T-cell (primary cell): ENCODE data around the gene CD3G. TPM values are rescaled to one million over a fixed set of nuclear protein-coding genes. Genes with fewer than 3 reads are reported as not detected.
A peak's percentile ranks its signal among the peaks of the same experiment; 100 is the strongest.

Experiments
- ATAC-seq, 4 experiments: fragments of 200-7000 bp in 3 of 4; fragments of 150-1000 bp in 1 of 4; cut with Tn5 transposase; replicated peaks in 1 of 4; 1 replicate in 3 of 4; 2 replicates in 1 of 4; pipeline ENCODE4 v1.10.0; 2021; ENCODE audit warnings: moderate library complexity in 3 of 4, mild to moderate bottlenecking in 2 of 4, moderate number of reproducible peaks in 1 of 4
- CTCF ChIA-PET, 2 donors: fragments of 300-600 bp; sonication (Branson Sonifier 250); formaldehyde crosslinking; loops; one replicate each; lab custom pipeline; 2022; ENCODE audit warnings: antibody characterized with exemption in 2 of 2; lab: Charles Lee
- POLR2A ChIA-PET, 2 donors: fragments of 300-600 bp; sonication (Branson Sonifier 250); formaldehyde crosslinking; loops; one replicate each; lab custom pipeline; 2022; ENCODE audit warnings: antibody characterized with exemption in 2 of 2; lab: Charles Lee
- DNase-seq, 35 experiments: peaks; one replicate each; pipeline versions ENCODE4 v3.0.0 to v3.0.0-alpha.2; 2013 to 2023
- H3K27ac ChIP-seq: one replicate; pipeline ENCODE4 v1.5.1; 2013; ENCODE audit warnings: low read length
- H3K27me3 ChIP-seq, 2 experiments: replicated peaks in 1 of 2; 1 replicate in 1 of 2; 2 replicates in 1 of 2; pipeline versions ENCODE4 v1.6.1 to v1.7.0; 2013; ENCODE audit warnings: low read length in 1 of 2, mixed read lengths in 1 of 2; ENCODE audit not compliant: control insufficient read depth in 2 of 2, insufficient read depth in 2 of 2; ENCODE audit errors: extremely low read depth in 1 of 2
- H3K36me3 ChIP-seq, 2 donors: 1 replicate in 1 of 2; 2 replicates in 1 of 2; pipeline versions ENCODE4 v1.6.1 to v1.7.0; 2013; ENCODE audit warnings: low read length in 1 of 2; ENCODE audit not compliant: control insufficient read depth in 2 of 2, insufficient read depth in 1 of 2; ENCODE audit errors: extremely low read depth in 1 of 2
- H3K4me1 ChIP-seq, 2 experiments: 1 replicate in 1 of 2; 2 replicates in 1 of 2; pipeline versions ENCODE4 v1.6.1 to v1.7.0; 2013; ENCODE audit warnings: low read length in 2 of 2, mixed read lengths in 1 of 2; ENCODE audit not compliant: insufficient read depth in 2 of 2, control insufficient read depth in 1 of 2; ENCODE audit errors: extremely low read depth in 1 of 2
- H3K4me3 ChIP-seq, 2 donors: 1 replicate in 1 of 2; 2 replicates in 1 of 2; pipeline versions ENCODE4 v1.5.1 to v1.7.0; 2013; ENCODE audit warnings: mild to moderate bottlenecking in 2 of 2, low read length in 1 of 2, moderate library complexity in 1 of 2; ENCODE audit not compliant: control insufficient read depth in 1 of 2; ENCODE audit errors: extremely low read depth in 1 of 2
- H3K9me3 ChIP-seq: 2 replicates; pipeline ENCODE4 v1.7.0; 2013
- H3K27ac Mint-ChIP-seq, 2 donors: one replicate each; pipeline ENCODE4 v1.8.0; 2020 to 2021; ENCODE audit warnings: mild to moderate bottlenecking in 2 of 2, mixed read lengths in 2 of 2
- H3K27me3 Mint-ChIP-seq, 2 donors: one replicate each; pipeline ENCODE4 v1.8.0; 2021 to 2022; ENCODE audit warnings: mixed read lengths in 2 of 2
- H3K36me3 Mint-ChIP-seq: one replicate; pipeline ENCODE4 v1.8.0; 2021; ENCODE audit warnings: mixed read lengths
- H3K4me1 Mint-ChIP-seq, 3 donors: one replicate each; pipeline ENCODE4 v1.8.0; 2020 to 2022; ENCODE audit warnings: mixed read lengths in 3 of 3, mild to moderate bottlenecking in 1 of 3
- H3K4me3 Mint-ChIP-seq, 3 donors: one replicate each; pipeline ENCODE4 v1.8.0; 2020 to 2022; ENCODE audit warnings: mild to moderate bottlenecking in 3 of 3, mixed read lengths in 3 of 3, moderate library complexity in 3 of 3
- H3K9me3 Mint-ChIP-seq, 3 donors: one replicate each; pipeline ENCODE4 v1.8.0; 2020 to 2022; ENCODE audit warnings: mixed read lengths in 3 of 3
- WGBS: methylation state at CpG from one replicate; pipeline ENCODE4 v1.1.5; 2013; ENCODE audit warnings: missing lambda C conversion rate; ENCODE audit not compliant: insufficient coverage; 5-methylcytosine and 5-hydroxymethylcytosine counted together
- total RNA-seq, 35 experiments: library from RNA in 6 of 35; stranded (reverse) in 6 of 35; fragments of 120-200 nt in 1 of 35; gene quantifications; one replicate each; pipeline versions ENCODE4 v1.2.1 to v1.2.4 and lab custom pipeline; 2013 to 2026

Gene CD3G
- total RNA-seq, 5 donors from 2014 or later (not counting 1 experiment from before 2014, with no cell fraction given) = 170 to 215 (median 189) TPM

- POLR2A ChIA-PET = no interaction called here
- DNase-seq = no peak
- Mint-ChIP-seq H3K9me3 (no peaks in the 10 kb centered on the region), H3K27me3 (no peaks in the 10 kb centered on the region), H3K4me3 (no peak overlapping the region), H3K36me3 (peaks cover 56% of the 10 kb centered on the region), H3K4me1 (no peaks in the 10 kb centered on the region), H3K27ac (peak overlapping the region in 1 of 2 donors; percentile 28)
- Histone ChIP-seq H3K4me1 (no peaks in the 10 kb centered on the region), H3K27ac (no peak overlapping the region), H3K4me3 (no peak overlapping the region), H3K27me3 (no peaks in the 10 kb centered on the region), H3K36me3 (peaks cover 13 to 94% of the 10 kb centered on the region in 2 donors), H3K9me3 (no peaks in the 10 kb centered on the region)
- CTCF ChIA-PET = interaction anchor here (0.6 to 1.4 kb wide), 3 partner anchors 19 to 263 kb away, joined by 3 to 6 read pairs (median 3); no protein-coding TSS in a partner anchor
- no peak for ATAC-seq
Observed at GRCh38 chr11:118380571-118380970, 36.4 kb downstream of the CD3G start.

- H3K4me3 Mint-ChIP-seq = no peak overlapping the region
- no peaks in the 10 kb centered on the region for H3K9me3 ChIP-seq
- no peaks in the 10 kb centered on the region for H3K9me3 Mint-ChIP-seq
- no peaks in the 10 kb centered on the region for H3K27me3 ChIP-seq
- WGBS = 100% methylated on average over 3 of the region's 3 CpGs
- H3K4me1 ChIP-seq = no peaks in the 10 kb centered on the region
- no peak overlapping the region for H3K27ac Mint-ChIP-seq
- CTCF ChIA-PET = interaction anchor here (0.6 to 0.7 kb wide), 2 partner anchors 38 to 1079 kb away, joined by 3 to 5 read pairs; no protein-coding TSS in a partner anchor
- no peaks in the 10 kb centered on the region for H3K4me1 Mint-ChIP-seq
- no peaks in the 10 kb centered on the region for H3K27me3 Mint-ChIP-seq
- peaks cover 63% of the 10 kb centered on the region for H3K36me3 Mint-ChIP-seq
- no peak for DNase-seq
- peaks cover 8 to 99% of the 10 kb centered on the region in 2 donors for H3K36me3 ChIP-seq
- no peak overlapping the region for H3K4me3 ChIP-seq
- POLR2A ChIA-PET = interaction anchor here in 1 of 2 donors (0.5 to 0.6 kb wide), 3 partner anchors 8 to 142 kb away, joined by 3 to 5 read pairs (median 4); no protein-coding TSS in a partner anchor
- no peak overlapping the region for H3K27ac ChIP-seq
- no peak for ATAC-seq
Observed at GRCh38 chr11:118382954-118383353, 38.8 kb downstream of the CD3G start.

GRCh38 chr11:118383657-118384056 lies 39.5 kb downstream of the CD3G start:
- Histone ChIP-seq H3K4me1 (no peaks in the 10 kb centered on the region), H3K36me3 (peaks cover 8 to 99% of the 10 kb centered on the region in 2 donors), H3K4me3 (no peak overlapping the region), H3K9me3 (no peaks in the 10 kb centered on the region), H3K27me3 (no peaks in the 10 kb centered on the region), H3K27ac (no peak overlapping the region)
- Mint-ChIP-seq H3K27ac (no peak overlapping the region), H3K4me1 (no peaks in the 10 kb centered on the region), H3K4me3 (no peak overlapping the region), H3K36me3 (peaks cover 59% of the 10 kb centered on the region), H3K9me3 (no peaks in the 10 kb centered on the region), H3K27me3 (no peaks in the 10 kb centered on the region)
- CTCF ChIA-PET = interaction anchor here in 1 of 2 donors (0.6 kb wide), 1 partner anchor 1080 kb away, joined by 5 read pairs; no protein-coding TSS in a partner anchor
- no peak for DNase-seq
- POLR2A ChIA-PET = no interaction called here
- no peak for ATAC-seq
- WGBS = no CpG with 5 or more reads among the region's 3 CpGs

- WGBS = no CpG with 5 or more reads among the region's 6 CpGs
Observed at GRCh38 chr11:118396097-118396501, 52.0 kb downstream of the CD3G start.

GRCh38 chr11:118397448-118397847 lies 53.3 kb downstream of the CD3G start:
- Histone ChIP-seq H3K9me3 (no peaks in the 10 kb centered on the region), H3K4me3 (no peak overlapping the region), H3K27me3 (no peaks in the 10 kb centered on the region), H3K4me1 (peaks cover 21 to 26% of the 10 kb centered on the region in 2 experiments), H3K27ac (peak overlapping the region; percentile 96), H3K36me3 (peaks cover 5 to 44% of the 10 kb centered on the region in 2 donors)
- H3K27ac Mint-ChIP-seq = peak overlapping the region; percentile 93 to 100
- no peaks in the 10 kb centered on the region for H3K27me3 Mint-ChIP-seq
- DNase-seq (no peak), ATAC-seq (no peak)
- ChIA-PET POLR2A (interaction anchor here (0.6 to 2.4 kb wide), 6 partner anchors 15 to 38 kb away, joined by 3 to 17 read pairs (median 4); partner anchors contain the start of gene KMT2A (in 1 of the 2)), CTCF (interaction anchor here (0.6 to 1.9 kb wide), 3 partner anchors 51 to 112 kb away, joined by 4 to 10 read pairs (median 8); no protein-coding TSS in a partner anchor)
- H3K9me3 Mint-ChIP-seq = no peaks in the 10 kb centered on the region
- H3K4me3 Mint-ChIP-seq = no peak overlapping the region
- peaks cover 20% of the 10 kb centered on the region for H3K36me3 Mint-ChIP-seq
- peaks cover 32 to 58% (median 51%) of the 10 kb centered on the region in 3 donors for H3K4me1 Mint-ChIP-seq

More at GRCh38 chr11:118396097-118396501, 52.0 kb downstream of the CD3G start:
- peak overlapping the region; percentile 21 to 39 (median 35) for H3K4me3 Mint-ChIP-seq
- H3K4me3 ChIP-seq = no peak overlapping the region
- H3K27me3 ChIP-seq = no peaks in the 10 kb centered on the region
- H3K27ac Mint-ChIP-seq = peak overlapping the region; percentile 92 to 93
- H3K9me3 Mint-ChIP-seq = no peaks in the 10 kb centered on the region
- H3K9me3 ChIP-seq = no peaks in the 10 kb centered on the region
- peaks cover 6 to 51% of the 10 kb centered on the region in 2 donors for H3K36me3 ChIP-seq
- no peaks in the 10 kb centered on the region for H3K27me3 Mint-ChIP-seq
- peak overlapping the region; percentile 96 for H3K27ac ChIP-seq
- DNase-seq (peak in 2 of 35 experiments; percentile 11 to 40), ATAC-seq (peak in 1 of 4 experiments; percentile 9)
- peaks cover 27 to 45% (median 39%) of the 10 kb centered on the region in 3 donors for H3K4me1 Mint-ChIP-seq
- H3K36me3 Mint-ChIP-seq = peaks cover 24% of the 10 kb centered on the region
- CTCF ChIA-PET = interaction anchor here (0.6 to 1.2 kb wide), 4 partner anchors 39 to 89 kb away, joined by 3 to 4 read pairs (median 3); no protein-coding TSS in a partner anchor
- POLR2A ChIA-PET = interaction anchor here in 1 of 2 donors (0.6 to 0.7 kb wide), 2 partner anchors 14 to 203 kb away, joined by 5 to 8 read pairs; no protein-coding TSS in a partner anchor
- peaks cover 14 to 21% of the 10 kb centered on the region in 2 experiments for H3K4me1 ChIP-seq

- CTCF ChIA-PET = interaction anchor here in 1 of 2 donors (0.6 to 1.9 kb wide), 3 partner anchors 37 to 213 kb away, joined by 4 to 8 read pairs (median 7); partner anchors contain the start of gene KMT2A
- peaks cover 40 to 69% (median 62%) of the 10 kb centered on the region in 3 donors for H3K4me1 Mint-ChIP-seq
Observed at GRCh38 chr11:118398791-118399559, 54.8 kb downstream of the CD3G start.

More at GRCh38 chr11:118398791-118399559, 54.8 kb downstream of the CD3G start:
- ATAC-seq = peak; percentile 69 to 90 (median 73)
- peaks cover 3 to 29% of the 10 kb centered on the region in 2 donors for H3K36me3 ChIP-seq
- H3K27me3 ChIP-seq = no peaks in the 10 kb centered on the region
- no peaks in the 10 kb centered on the region for H3K9me3 Mint-ChIP-seq
- H3K27me3 Mint-ChIP-seq = no peaks in the 10 kb centered on the region
- peak overlapping the region; percentile 96 for H3K27ac ChIP-seq
- peak overlapping the region; percentile 100 for H3K27ac Mint-ChIP-seq
- POLR2A ChIA-PET = interaction anchor here in 1 of 2 donors (0.6 to 2.4 kb wide), 4 partner anchors 36 to 865 kb away, joined by 3 to 5 read pairs (median 4); partner anchors contain the start of gene KMT2A
- peak in 33 of 35 experiments; percentile 25 to 91 (median 62) for DNase-seq
- H3K36me3 Mint-ChIP-seq = peaks cover 14% of the 10 kb centered on the region
- peaks cover 26 to 38% of the 10 kb centered on the region in 2 experiments for H3K4me1 ChIP-seq
- WGBS = 0% methylated on average over 1 of the region's 3 CpGs
- H3K4me3 Mint-ChIP-seq = peak overlapping the region; percentile 96 to 97 (median 97)
- no peak overlapping the region for H3K4me3 ChIP-seq
- H3K9me3 ChIP-seq = no peaks in the 10 kb centered on the region
